K562 (cell line): ENCODE results near the gene MOGAT2.

ENCODE experiments used
- ERF ChIP-seq: fragments of 450-650 bp; formaldehyde crosslinking; IDR thresholded peaks from 2 replicates; pipeline ENCODE4 v1.4.0; 2020; ENCODE audit warnings: mild to moderate bottlenecking, mixed read lengths
- FOS ChIP-seq: IDR thresholded peaks from 3 replicates; pipeline ENCODE4 v1.6.1; 2011; ENCODE audit not compliant: insufficient read length; ENCODE audit errors: extremely low read depth
- HNRNPK ChIP-seq: fragments of 200-400 bp; formaldehyde crosslinking; IDR thresholded peaks from one replicate; pipeline ENCODE4 v1.6.1; 2018; ENCODE audit warnings: mild to moderate bottlenecking, low read depth, low read length; ENCODE audit not compliant: poor library complexity, severe bottlenecking
- MAFK ChIP-seq: IDR thresholded peaks from 2 replicates; pipeline ENCODE4 v1.6.1; 2011; ENCODE audit warnings: low read length, improper control_type of control experiment
- MTA3 ChIP-seq: fragments of 450-650 bp; formaldehyde crosslinking; IDR thresholded peaks from 2 replicates; pipeline ENCODE4 v1.6.1; 2017; ENCODE audit warnings: mild to moderate bottlenecking, borderline replicate concordance
- SIN3A ChIP-seq, 2 experiments: fragments of 150-350 bp in 1 of 2; IDR thresholded peaks; 2 replicates each; pipeline ENCODE4 v1.6.1; 2011 to 2016; ENCODE audit warnings: borderline replicate concordance in 2 of 2, low read depth in 2 of 2, low read length in 2 of 2, mild to moderate bottlenecking in 2 of 2, moderate library complexity in 2 of 2; ENCODE audit not compliant: control insufficient read depth in 1 of 2
- WHSC1 ChIP-seq: IDR thresholded peaks from one replicate; pipeline ENCODE4 v1.6.1; 2012; ENCODE audit warnings: low read length, control low read depth, inconsistent platforms
- ZFX ChIP-seq: sonication (generic); formaldehyde crosslinking; IDR thresholded peaks from 2 replicates; pipeline ENCODE4 v1.8.0; 2022; ENCODE audit warnings: mild to moderate bottlenecking, missing genetic modification reagents, moderate library complexity
- TF ChIP-seq, protein P1 (sequence below), 3 experiments: IDR thresholded peaks in 2 of 3; conservative IDR thresholded peaks in 1 of 3; 2 replicates each; pipeline ENCODE4 v1.5.1; 2011 to 2012; ENCODE audit warnings: low read length in 3 of 3, mild to moderate bottlenecking in 3 of 3, control low read depth in 2 of 3, improper control_type of control experiment in 1 of 3, inconsistent platforms in 1 of 3, low read depth in 1 of 3, mixed read lengths in 1 of 3, moderate library complexity in 1 of 3; ENCODE audit not compliant: insufficient read depth in 2 of 3

DNA sequence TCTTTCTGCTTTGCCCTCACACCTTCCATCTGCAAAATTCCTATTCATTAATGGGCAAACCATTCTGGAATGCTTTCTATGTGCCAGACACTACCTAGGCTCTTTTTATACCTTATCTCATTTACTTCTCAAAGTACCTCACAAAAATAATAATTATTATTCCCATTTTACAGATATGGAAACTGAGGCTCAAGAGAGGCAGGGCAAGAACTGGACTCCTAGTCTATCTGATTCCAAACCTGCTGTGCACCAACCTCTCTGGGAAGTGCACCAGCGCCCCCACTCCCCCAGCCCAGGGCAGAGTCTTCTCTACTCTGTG is 50.1 kb downstream of the MOGAT2 start:
- TF ChIP-seq MAFK (no peak), WHSC1 (no peak), ZFX (no peak), HNRNPK (no peak), ERF (CRISPR knock-in tag) (no peak), FOS (no peak), MTA3 (no peak), SIN3A (IDR thresholded peaks at IDR 0.05; ENCODE audit: borderline replicate concordance in 2 of 2, control insufficient read depth in 1 of 2, low read depth in 2 of 2, low read length in 2 of 2) (no peak)
- TF ChIP-seq, protein P1, sequence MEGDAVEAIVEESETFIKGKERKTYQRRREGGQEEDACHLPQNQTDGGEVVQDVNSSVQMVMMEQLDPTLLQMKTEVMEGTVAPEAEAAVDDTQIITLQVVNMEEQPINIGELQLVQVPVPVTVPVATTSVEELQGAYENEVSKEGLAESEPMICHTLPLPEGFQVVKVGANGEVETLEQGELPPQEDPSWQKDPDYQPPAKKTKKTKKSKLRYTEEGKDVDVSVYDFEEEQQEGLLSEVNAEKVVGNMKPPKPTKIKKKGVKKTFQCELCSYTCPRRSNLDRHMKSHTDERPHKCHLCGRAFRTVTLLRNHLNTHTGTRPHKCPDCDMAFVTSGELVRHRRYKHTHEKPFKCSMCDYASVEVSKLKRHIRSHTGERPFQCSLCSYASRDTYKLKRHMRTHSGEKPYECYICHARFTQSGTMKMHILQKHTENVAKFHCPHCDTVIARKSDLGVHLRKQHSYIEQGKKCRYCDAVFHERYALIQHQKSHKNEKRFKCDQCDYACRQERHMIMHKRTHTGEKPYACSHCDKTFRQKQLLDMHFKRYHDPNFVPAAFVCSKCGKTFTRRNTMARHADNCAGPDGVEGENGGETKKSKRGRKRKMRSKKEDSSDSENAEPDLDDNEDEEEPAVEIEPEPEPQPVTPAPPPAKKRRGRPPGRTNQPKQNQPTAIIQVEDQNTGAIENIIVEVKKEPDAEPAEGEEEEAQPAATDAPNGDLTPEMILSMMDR (IDR thresholded peaks at IDR 0.05 in 2 of 3, conservative IDR thresholded peaks at IDR 0.05 in 1 of 3; ENCODE audit: insufficient read depth in 2 of 3, low read depth in 1 of 3, low read length in 3 of 3), result no peak; a peak in 2 of 6 replicates
